ENCODE data around the gene ISY1. TPM values are rescaled to one million over a fixed set of nuclear protein-coding genes. Genes with fewer than 3 reads are reported as not detected.
"Not testable (repeated sequence)": the region's sequence is repeated elsewhere in the genome, so short reads cannot be mapped to it uniquely, and the experiment has no call there.

Gene ISY1
- 21.6 TPM in 2 replicates for total RNA-seq (2014; rRNA removed; shearing (Covaris generic))
- polyA plus RNA-seq (2014; cell fraction: nucleus; rRNA removed) = 10.9 and 20.2 TPM in 2 replicates

DNA sequence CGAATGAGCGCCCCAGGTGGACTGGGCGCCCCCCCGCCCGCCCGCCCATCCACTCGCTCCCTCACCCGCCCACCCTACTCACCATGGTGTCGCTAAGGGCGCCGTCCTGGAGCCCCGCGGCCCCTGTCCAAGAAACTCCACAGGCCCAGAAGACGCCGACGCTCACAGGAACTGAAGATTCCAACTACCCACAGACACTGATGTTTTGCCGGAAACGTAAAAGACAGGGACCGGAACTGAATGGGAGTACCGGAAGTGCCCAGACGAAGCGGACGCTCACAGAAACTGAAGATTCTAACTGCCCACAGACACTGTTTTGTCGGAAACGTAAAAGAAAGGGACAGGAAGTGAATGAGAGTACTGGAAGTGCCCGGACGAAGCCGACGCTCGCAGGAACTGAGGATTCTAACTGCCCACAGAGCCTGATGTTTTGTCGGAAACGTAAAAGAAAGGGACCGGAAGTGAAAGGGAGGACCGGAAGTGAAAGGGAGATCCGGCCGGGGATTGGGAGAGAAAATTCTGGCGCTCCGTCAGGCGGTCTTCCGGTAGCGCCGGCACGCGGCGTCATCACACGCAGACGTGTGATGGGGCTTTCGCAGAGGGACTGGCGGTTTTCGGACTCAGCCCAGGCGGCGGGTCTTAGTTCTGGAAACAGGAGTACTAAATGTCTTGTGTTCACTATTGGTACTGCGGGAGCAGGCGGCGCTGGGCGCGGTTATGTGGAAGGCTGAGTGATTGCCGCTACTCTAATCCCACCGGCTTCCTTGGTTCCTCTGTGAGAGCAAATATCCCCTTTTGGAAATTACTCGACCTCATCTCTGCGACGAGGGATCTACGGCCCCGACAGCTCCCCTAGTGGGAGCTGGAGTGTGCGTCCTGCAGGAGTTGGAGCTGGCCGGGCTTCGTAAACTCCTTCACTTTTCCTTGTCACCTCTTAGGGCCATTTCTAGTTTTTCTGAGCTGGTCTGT is at the start of gene ISY1:
ISY1 (minus strand) TSS at position 173 of the 969 bp plus-strand sequence; CDS start at position 85, 88 bp downstream.
- DNase-seq (ENCODE audit: extremely low read depth, low read depth) = peak; percentile 91

DNA sequence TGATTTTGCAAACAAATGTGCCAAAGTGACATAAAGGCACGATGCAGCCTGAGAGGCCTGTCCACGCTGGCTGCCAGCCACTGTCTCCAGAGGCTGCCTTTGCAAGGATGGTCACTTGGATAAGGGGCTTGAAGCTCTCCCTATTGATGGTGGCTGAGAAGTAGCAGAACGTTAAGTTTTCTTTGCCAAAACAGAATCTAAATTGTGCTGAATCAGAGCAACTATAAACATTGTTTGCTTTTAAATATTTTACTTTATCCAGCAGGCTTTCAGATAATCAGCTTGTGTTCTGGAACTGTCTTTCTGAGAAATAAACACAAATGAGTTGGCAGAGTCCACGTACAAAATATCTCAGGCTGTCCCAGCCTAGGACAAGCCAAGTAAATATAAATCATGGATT is 46.6 kb upstream of the ISY1 start:
- no peak for DNase-seq (ENCODE audit: extremely low read depth, low read depth)

DNA sequence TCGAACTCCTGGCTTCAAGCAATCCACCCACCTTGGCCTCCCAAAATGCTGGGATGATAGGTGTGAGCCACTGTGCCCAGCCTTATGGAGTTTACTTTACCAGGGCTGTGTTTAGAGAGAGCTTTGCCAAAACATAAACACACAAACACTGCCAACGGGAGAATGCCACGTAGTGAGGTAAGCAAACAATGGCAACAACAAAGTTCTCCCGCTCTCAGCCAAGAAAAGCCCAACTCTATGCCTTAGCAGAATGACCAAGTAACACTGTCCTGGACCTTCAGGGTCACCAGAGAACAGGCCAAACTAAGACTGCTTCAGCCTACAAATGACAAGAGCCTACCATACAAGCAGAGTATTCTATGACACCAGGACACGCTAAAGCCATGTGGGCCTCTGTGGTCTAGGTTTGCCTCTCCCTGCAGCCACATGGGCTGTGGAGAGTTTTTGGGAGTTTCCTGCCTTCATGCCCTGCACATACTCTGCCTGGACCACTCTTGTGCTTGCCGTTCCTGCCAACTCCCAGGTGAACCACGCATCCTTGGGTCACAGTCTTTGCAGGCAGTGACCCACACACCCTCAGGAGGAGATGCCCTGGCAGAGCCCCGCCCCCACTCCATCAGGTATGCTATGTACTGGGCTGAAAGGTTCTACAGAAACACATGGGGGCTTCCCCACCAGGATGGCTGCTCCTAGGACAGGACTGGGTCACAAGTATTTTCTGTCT is 44.4 kb upstream of the ISY1 start:
- no peak for DNase-seq (ENCODE audit: extremely low read depth, low read depth)

DNA sequence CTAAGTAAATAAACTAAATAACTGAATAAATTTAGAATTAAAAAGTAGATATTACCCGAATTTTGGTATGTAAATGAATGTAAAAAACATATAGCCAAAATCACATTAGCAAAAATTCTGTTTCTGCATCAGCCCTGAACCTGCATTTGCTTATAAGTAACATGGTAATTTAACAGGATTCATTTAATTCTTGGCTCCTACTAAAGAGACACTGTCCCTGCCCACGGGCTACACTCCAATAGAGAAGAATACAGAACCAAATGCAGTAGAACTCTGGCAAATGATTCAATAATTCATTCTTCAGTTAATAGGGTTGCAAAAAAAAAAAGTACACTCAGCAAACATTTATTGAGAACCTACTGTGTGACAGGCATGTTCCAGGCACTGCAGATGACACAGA is 43.6 kb upstream of the ISY1 start:
- DNase-seq (ENCODE audit: extremely low read depth, low read depth) = no peak

DNA sequence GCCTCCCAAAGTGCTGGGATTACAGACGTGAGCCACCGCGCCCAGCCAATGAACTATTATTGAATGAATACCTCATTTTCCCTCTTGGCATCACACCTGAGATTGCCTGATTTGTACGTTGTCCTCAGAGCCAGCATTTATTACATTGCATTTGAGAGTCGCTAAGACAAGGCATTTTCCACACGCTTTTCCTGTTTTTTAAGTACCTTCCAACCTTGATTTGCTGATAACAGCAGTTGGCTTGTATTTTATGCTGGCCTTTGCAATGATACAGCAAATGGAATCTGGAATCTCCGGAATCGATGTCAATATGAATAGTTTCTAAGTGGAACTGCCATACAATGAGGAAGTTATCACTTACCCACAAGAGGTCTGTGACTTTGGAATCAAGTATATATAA is 38.5 kb upstream of the ISY1 start:
- no peak for DNase-seq (ENCODE audit: extremely low read depth, low read depth)

DNA sequence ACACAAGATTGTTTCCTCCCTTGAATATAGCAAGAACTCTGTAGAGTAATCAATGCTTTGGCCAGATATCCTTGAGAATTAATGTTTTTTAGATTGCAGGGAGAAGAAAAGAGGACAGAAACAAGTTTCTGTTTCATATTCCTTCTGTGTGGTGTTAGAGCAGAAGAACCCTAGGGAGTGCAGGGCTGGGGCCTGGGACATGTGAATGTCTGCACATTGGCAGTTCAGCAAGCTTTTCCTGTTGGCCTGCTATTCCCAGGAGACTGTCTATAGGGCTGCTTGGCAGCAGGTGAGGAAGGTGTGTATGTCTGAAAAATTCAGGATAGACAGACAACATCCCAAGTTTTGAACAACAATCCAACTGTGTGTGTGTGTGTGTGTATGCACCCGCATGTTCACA is 36.5 kb upstream of the ISY1 start:
- no peak for DNase-seq (ENCODE audit: extremely low read depth, low read depth)

DNA sequence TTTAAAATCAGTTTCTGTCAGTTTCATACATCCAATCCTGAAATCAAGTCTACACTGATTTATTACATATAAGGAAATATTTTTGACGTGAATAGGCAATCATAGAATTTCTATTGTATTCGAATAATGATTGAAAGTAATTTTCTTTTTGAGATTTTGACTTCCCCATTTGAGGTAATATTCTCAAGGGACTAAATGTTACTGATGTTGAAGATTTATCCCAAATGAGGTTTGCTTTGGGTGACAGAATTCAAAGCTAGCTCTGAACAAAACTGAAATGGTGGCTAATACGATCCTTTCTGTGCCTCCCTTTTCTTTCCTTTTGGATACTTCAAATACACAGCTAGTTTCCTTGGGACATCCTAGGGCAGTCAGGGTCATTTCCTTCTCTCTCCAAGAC is 35.7 kb upstream of the ISY1 start:
- DNase-seq (ENCODE audit: extremely low read depth, low read depth) = no peak

DNA sequence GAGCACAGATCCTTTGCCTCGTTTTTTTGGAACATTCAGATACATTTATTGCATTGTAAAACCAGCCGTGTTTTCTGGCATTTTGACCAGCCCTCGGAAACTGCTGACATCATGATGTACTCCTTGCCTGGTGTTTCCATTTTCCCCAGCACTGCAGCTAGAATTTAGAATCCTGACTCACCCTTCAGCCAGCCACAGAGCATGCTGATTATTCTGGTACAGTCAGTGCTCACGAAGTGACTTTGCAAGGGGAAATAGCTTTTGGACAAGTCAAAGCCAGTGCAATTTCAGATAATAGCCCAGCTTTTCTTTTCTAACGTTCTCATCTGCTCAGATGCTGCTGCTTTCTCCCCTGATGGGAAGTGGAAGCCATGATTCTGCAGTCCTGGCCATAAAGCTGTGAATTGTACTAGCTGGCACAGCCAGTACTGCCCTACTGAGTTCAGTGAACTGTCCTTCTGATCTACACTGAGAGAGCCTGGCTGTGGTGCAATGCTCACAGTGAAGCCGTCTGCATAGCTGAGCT is 34.9 kb upstream of the ISY1 start:
- DNase-seq (ENCODE audit: extremely low read depth, low read depth) = peak; percentile 33

DNA sequence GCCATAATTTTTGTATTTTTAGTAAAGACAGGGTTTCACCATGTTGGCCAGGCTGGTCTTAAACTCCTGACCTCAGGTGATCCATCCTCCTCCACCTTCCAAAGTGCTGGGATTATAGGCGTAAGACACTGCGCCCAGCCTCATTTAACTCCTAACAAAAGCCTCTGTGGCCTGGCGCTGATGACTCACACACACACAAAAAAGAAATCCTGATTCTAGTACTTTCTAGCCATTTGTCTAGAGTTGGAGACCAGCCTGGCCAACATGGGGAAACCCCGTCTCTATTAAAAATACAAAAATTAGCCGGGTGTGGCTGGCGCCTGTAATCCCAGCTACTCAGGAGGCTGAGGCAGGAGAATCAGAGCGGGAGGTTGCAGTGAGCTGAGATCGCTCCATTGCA is 28.9 kb upstream of the ISY1 start:
- not testable (repeated sequence) for DNase-seq (ENCODE audit: extremely low read depth, low read depth)

DNA sequence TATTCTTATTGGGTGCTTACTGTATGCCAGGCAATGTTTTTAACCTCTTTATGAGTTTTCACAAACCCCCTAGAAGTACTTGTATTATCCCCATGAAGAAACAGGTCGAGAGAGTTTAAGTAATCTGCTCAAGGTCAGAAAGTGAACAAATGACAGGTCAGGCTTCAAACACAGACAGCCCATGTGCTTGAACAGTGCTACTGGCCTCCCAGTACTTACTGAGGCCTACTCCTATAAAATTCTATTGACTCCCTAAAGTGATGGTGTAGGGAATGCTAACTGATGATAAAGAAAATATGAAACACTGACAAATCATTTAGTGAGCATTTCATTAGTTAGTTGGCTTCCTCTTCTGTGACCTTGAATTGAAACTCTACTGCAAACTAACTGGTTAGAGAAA is 27.0 kb upstream of the ISY1 start:
- DNase-seq (ENCODE audit: extremely low read depth, low read depth) = no peak

DNA sequence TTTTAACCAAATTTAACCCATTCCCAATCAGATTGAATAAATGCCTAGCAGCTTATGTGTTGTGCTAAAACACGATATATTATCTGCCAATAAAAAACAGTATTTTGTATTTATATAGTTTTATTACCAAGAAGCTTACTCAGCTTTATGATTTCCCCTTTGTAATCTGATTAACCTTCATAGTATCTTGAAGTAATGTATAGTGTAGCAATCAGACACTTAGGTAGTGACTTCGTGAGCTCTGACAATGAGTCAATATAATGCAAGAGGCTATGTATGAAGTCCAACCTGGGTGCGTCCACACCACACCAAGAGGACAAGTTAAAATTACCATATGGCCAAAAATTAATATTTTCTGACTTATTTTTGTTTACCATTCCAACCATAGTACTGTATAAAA is 24.9 kb upstream of the ISY1 start:
- DNase-seq (ENCODE audit: extremely low read depth, low read depth) = no peak

DNA sequence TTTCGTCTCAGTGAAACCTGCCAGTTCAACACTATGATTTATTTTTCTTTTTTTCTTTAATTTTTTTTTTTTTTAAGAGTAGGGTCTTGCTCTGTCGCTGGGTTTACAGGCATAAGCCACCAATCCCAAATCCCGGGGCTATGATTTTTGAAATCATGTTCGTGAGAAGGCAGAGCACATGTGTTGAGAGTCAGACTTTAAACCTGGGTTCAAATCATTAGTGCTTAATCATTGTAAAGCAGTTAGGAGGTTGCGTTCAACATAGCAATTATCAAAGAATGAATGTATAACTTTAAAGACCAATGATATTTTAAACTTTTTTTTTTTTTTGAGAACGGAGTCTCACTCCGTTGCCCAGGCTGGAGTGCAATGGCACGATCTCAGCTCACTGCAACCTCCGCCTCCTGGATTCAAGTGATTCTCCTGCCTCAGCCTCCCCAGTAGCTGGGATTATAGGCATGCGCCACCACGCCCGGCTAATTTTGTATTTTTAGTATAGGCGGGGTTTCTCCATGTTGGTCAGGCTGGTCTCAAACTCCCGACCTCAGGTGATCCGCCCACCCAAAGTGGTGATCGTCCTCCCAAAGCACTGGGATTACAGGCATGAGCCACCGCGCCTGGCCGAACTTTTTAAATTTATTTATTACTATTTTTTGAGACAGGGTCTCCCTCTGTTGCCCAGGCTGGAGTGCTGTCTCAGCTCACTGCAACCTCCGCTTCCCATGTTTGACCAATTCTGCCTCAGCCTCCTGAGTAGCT is 24.1 kb upstream of the ISY1 start:
- not testable (repeated sequence) for DNase-seq (ENCODE audit: extremely low read depth, low read depth)

DNA sequence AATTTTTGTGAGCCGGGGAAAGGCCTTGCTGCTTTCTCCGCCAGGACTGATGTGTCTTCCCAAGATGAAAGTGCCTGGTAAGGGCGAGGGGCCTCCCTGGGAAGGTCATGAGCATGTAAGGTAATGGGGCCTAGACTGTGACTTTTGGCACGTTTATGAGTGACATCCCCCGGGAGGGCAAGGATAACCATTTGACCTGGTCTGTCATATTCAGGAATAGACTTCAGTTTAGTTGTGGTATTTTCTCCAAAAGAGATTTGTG is 23.5 kb upstream of the ISY1 start:
- peak; percentile 13 for DNase-seq (ENCODE audit: extremely low read depth, low read depth)

DNA sequence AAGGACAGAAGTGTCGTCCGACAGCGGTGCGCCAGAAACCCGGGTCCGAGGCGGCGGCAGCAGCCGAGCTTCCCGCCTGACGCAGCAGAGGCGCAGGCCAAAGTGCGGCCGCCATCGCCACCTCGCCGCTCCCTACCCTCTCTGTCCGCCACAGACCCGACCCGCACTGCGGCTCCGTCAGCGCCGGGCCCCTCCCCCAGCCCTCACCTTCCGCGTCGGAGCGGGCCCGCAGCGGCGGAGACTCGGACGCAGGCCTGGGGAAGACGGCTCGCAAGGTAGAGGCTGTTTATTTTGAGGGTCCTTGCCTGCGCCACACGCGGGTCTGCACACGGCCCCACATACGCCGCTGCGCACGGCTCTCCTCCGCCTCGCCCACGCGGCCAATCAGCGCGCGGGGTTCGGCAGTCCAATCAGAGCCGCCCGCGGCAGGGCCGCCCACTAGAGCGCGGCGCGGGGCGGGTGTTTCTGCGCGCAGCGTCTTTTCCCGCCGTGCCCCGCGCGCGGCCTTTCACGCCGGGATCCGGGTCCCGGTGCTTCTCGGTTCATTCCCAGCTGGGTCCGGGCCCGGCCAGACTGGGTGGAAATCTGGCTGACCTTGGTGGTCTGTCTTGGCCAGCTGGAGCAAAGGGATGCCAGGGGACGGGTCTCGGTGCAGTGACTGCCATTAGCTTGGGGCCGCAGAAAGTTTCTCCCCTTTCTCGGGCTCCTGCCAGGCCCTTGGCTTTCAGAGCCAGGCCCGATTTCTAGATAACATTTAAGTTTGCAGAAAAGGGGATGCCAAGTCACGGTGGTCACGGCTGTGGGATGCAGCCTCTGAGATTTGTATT is 22.9 kb upstream of the ISY1 start, which contains the start of gene CNBP:
CNBP (minus strand) TSS at position 328 of the 827 bp plus-strand sequence. CDS start 12,139 bp downstream, outside the sequence.
- DNase-seq (ENCODE audit: extremely low read depth, low read depth) = peak; percentile 83

DNA sequence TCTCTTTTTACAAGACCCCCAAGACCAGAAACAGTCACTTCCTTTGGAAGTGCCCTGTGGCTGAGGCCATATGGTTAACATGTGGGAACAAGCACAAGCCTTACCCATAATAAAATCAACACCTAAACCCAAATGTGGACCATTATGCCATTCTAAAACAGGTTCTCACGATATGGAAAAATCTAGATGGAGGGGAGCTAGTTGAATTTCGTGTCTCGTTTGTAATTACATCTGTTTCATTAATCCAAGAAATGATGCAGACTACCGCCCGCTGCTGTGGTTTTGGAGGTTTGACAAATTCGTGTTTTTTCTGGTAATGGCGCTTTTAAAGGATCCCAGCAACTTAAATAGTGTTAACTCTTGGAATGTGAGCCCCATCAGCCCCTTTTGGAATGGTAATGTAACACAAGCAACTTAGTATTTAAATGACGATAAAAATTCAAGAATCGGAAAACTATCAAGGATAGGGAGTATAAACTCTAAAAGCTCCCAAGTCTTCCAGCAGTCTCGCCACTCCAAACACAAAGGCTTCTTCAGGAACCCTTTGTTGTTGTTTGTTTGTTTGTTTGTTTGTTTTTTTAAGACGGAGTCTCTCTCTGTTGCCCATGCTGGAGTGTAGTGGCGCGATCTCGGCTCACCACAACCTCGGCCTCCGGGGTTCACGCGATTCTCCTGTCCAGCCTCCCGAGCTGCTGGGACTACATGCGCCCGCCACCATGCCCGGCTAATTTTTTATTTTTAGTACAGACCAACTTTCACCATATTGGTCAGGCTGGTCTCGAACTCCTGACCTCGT is 21.7 kb upstream of the ISY1 start:
- no peak for DNase-seq (ENCODE audit: extremely low read depth, low read depth)

DNA sequence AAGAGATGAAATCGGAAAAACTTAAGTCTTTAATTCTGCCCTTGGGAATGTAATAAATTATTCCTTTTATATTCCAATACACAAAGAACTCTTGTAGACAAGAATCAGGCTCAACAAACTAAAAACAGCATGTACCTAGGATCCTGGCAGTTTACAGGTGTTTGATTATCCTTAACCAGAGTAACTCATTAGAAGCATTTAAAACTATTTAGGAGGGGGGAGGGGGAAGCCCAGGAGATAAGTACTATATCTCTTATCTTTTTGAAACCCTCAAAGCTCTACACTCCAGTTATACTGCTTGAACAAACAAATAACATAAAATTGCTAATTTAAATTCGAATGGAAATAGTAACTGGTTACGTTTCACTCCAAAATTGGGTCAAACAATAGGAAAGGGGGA is 21.0 kb upstream of the ISY1 start:
- DNase-seq (ENCODE audit: extremely low read depth, low read depth) = no peak

DNA sequence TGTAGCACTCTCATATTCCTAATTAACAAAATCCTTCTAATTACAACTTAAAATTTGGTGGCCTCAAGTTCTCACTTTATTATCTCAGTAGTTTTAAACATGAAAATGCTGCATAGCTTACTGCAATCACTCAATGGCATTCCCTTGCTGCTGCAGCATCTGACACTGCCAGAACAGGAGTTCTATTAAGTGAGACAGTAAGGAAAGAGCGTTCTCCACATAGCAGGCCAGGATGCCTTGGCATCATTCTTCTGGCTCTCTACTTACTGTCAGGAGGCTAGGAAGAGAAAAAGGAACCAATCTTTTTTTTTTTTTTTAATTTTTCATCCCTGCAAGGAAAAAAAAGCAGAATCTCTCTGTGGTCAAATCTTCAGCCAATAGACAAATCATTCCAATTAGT is 19.6 kb upstream of the ISY1 start:
- no peak for DNase-seq (ENCODE audit: extremely low read depth, low read depth)

DNA sequence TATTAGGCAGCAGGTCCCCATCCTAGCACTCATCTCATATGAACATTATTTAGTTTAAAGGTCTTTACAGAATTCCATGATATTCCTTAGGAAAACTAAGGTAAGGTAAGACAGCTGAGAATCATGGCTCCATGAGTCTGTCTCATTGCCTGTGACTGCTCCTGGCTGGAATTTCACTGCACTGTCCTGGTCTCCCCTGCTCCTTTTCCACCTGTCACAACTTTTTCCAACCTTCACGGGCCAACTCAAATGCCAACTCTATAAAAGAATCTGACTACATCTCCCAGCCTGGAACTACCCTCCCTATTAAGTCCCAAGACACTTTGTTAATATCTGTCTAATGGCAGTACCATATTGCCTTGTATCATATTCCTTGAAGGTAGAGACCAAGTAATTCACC is 15.2 kb upstream of the ISY1 start:
- no peak for DNase-seq (ENCODE audit: extremely low read depth, low read depth)

DNA sequence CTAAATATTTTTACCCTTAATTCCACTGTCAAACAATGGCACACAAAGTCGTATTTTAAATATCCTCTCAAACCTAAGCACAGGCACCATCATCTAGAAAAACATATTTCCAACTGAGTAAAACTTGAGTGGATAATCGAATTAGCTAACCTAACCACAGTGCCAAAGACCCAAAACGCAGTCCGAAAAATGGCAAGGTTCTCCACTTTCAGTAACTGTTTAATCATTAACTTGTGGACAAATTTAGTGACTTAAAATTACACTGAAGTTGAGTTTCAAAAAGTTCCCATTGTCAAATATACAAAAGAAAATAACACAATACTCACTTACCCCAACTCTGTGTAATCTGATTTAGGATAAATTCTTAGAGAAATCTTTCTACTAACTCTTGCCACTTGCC is 12.9 kb upstream of the ISY1 start:
- no peak for DNase-seq (ENCODE audit: extremely low read depth, low read depth)
